Measurements from ENCODE around the gene EIF3J. TPM values are rescaled to one million over a fixed set of nuclear protein-coding genes. Genes with fewer than 3 reads are reported as not detected.

The EIF3J gene
- total and polyA plus RNA-seq, 2 experiments from 2014 or later = 25.2 to 35.9 TPM

DNA sequence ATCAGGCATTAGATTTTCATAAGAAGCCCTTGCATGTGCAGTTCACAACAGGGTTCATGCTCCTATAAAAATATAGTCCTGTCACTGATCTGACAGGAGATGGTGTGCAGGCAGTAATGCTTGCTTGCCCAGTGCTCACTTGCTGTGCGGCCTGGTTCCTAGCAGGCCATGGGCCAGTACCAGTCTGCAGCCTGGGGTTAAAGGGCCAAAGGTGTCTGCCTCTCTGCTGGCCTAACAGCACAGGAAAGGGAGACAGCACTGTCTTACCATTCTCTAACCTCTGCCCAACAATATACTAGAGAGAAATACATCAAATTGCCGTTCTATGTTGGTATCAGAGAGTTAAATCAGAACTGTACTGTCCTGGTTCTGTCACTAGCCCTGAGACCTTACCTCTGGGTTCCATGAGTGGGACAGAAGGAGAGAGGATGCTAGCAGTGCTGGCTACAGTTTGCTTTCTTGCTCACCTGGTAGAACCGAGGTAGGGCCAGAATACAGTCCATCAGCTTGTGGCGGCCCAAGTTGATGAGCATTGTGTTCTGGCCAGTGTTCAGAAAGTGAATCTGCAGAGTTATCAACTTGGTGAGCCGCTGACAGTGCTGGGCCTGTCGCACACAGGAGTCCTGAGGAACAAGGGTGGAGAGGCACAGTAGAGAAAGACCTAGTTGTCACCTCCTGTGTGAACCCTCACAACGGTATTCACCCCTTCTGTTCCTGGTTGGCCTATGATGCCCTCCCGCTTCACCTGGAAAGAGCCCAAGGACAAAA, 28.6 kb downstream of the EIF3J start:
- in situ Hi-C loops (cut with MboI) = no loop called here
- 96% methylated on average over 8 of the region's 8 CpGs for whole genome bisulfite sequencing, 2 experiments (ENCODE audit: low coverage in 1 of 2, low lambda C conversion rate in 2 of 2, missing lambda C conversion rate in 2 of 2)

DNA sequence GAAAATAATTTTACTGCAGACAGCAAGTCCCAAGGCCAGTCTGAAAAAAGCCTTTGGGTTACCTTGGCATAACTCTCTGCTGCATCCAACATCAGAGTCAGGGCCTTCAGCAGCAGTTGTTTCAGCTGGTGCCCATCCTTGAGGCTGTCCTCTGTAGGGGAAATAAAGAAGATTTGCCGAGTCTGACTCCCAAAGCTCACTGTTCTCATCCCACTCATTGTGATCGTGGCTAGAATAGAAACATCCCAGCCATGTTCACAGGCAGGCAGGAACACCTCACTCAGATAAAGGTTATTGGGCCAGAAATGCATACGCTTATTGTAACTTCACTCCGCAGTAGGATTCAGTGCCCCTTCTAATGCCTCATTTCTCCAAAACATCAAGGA, 29.2 kb downstream of the EIF3J start:
- Histone ChIP-seq H3K9me2 (ENCODE audit: insufficient read depth) (no peaks in the 10 kb centered on the region), H3K4me1 (ENCODE audit: insufficient read depth) (no peaks in the 10 kb centered on the region), H3K9ac (no peak overlapping the region), H3K27me3 (replicated peaks; ENCODE audit: insufficient read depth) (no peaks in the 10 kb centered on the region), H3K4me2 (ENCODE audit: unreplicated experiment) (no peak overlapping the region), H2AFZ (no peak overlapping the region), H3K27ac (no peak overlapping the region), H3K36me3 (ENCODE audit: low read depth) (peaks cover 46% of the 10 kb centered on the region), H3K9me3 (ENCODE audit: low read depth) (no peaks in the 10 kb centered on the region), H3K4me3 (no peak overlapping the region), H3K79me2 (ENCODE audit: insufficient read depth) (no peaks in the 10 kb centered on the region), H3F3A (ENCODE audit: insufficient read depth) (peaks cover 48% of the 10 kb centered on the region), H4K20me1 (ENCODE audit: insufficient read depth) (no peaks in the 10 kb centered on the region)
- no peak for DNase-seq
- in situ Hi-C loops (cut with MboI) = no loop called here
- TF ChIP-seq EZH2phosphoT487 (IDR thresholded peaks at IDR 0.05; ENCODE audit: insufficient read depth, low read depth) (no peak), EZH2 (IDR thresholded peaks at IDR 0.05; ENCODE audit: insufficient read depth, poor library complexity, severe bottlenecking) (no peak)
- WGBS, 2 experiments (ENCODE audit: low coverage in 1 of 2, low lambda C conversion rate in 2 of 2, missing lambda C conversion rate in 2 of 2) = 92% methylated on average over 4 of the region's 4 CpGs

More for the DNA sequence above, 28.6 kb downstream of the EIF3J start:
- H3K9ac ChIP-seq = no peak overlapping the region
- H3F3A ChIP-seq (ENCODE audit: insufficient read depth) = peaks cover 54% of the 10 kb centered on the region
- H3K9me3 ChIP-seq (ENCODE audit: low read depth) = no peaks in the 10 kb centered on the region
- no peak overlapping the region for H3K4me2 ChIP-seq (ENCODE audit: unreplicated experiment)
- H3K27me3 ChIP-seq (replicated peaks; ENCODE audit: insufficient read depth) = no peaks in the 10 kb centered on the region
- H3K4me1 ChIP-seq (ENCODE audit: insufficient read depth) = no peaks in the 10 kb centered on the region
- no peak overlapping the region for H3K4me3 ChIP-seq
- no peaks in the 10 kb centered on the region for H4K20me1 ChIP-seq (ENCODE audit: insufficient read depth)
- no peak for TF ChIP-seq EZH2phosphoT487 (IDR thresholded peaks at IDR 0.05; ENCODE audit: insufficient read depth, low read depth)
- TF ChIP-seq EZH2 (IDR thresholded peaks at IDR 0.05; ENCODE audit: insufficient read depth, poor library complexity, severe bottlenecking) = no peak
- peaks cover 52% of the 10 kb centered on the region for H3K36me3 ChIP-seq (ENCODE audit: low read depth)
- no peaks in the 10 kb centered on the region for H3K79me2 ChIP-seq (ENCODE audit: insufficient read depth)
- H3K27ac ChIP-seq = no peak overlapping the region
- no peaks in the 10 kb centered on the region for H3K9me2 ChIP-seq (ENCODE audit: insufficient read depth)
- no peak overlapping the region for H2AFZ ChIP-seq
- DNase-seq = no peak

DNA sequence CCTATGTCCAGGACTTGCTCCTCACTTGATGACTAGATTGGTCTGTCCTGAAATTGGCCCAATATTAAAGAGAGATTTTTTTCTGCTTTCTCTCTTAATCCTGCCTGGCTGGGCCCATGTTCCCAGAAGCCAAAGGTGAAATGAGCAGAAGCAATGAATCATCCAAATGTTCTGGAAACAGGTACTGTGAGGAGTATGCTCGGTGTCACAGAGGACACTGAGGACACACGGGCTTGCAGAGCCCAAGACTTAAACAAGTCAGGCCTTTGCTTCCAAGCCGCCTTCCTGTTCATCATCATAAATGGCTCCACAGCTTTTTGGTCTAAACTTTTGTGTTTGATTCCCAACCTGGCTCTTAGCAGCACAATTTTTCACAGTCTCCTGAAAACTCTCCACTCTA, 31.4 kb downstream of the EIF3J start:
- no peaks in the 10 kb centered on the region for H3K79me2 ChIP-seq (ENCODE audit: insufficient read depth)
- H2AFZ ChIP-seq = no peak overlapping the region
- no peak overlapping the region for H3K9ac ChIP-seq
- 82 to 84% methylated on average over 3 of the region's 3 CpGs for WGBS, 2 experiments (ENCODE audit: low coverage in 1 of 2, low lambda C conversion rate in 2 of 2, missing lambda C conversion rate in 2 of 2)
- no peaks in the 10 kb centered on the region for H3K4me1 ChIP-seq (ENCODE audit: insufficient read depth)
- no peak overlapping the region for H3K4me2 ChIP-seq (ENCODE audit: unreplicated experiment)
- no peaks in the 10 kb centered on the region for H3K9me3 ChIP-seq (ENCODE audit: low read depth)
- no peaks in the 10 kb centered on the region for H3K9me2 ChIP-seq (ENCODE audit: insufficient read depth)
- H3K4me3 ChIP-seq = no peak overlapping the region
- no peak for DNase-seq
- no peaks in the 10 kb centered on the region for H3K27me3 ChIP-seq (replicated peaks; ENCODE audit: insufficient read depth)
- H3F3A ChIP-seq (ENCODE audit: insufficient read depth) = peaks cover 33% of the 10 kb centered on the region
- TF ChIP-seq EZH2phosphoT487 (IDR thresholded peaks at IDR 0.05; ENCODE audit: insufficient read depth, low read depth) (no peak), EZH2 (IDR thresholded peaks at IDR 0.05; ENCODE audit: insufficient read depth, poor library complexity, severe bottlenecking) (no peak)
- no peak overlapping the region for H3K27ac ChIP-seq
- H3K36me3 ChIP-seq (ENCODE audit: low read depth) = peaks cover 39% of the 10 kb centered on the region
- H4K20me1 ChIP-seq (ENCODE audit: insufficient read depth) = no peaks in the 10 kb centered on the region
- in situ Hi-C loops (cut with MboI) = no loop called here

DNA sequence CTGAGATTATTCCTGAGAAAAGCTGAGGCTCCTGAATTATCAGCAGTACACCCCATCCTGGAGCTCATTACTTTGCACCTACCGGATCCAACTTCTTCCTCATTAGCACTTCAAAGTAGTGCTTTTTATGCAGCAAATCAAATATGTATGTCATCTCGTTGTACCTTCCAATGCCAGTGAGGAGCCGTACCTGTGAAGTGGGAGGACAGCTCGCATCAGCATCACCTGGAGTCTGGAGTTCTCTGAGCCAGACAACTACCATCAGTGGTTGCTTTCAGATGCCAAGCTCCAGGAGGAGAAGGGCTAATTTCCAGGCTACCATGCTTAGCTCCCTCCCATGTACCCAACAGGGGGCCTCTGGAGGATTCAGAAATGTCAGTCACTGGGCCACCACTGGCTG, 32.4 kb downstream of the EIF3J start:
- Histone ChIP-seq H3K4me2 (ENCODE audit: unreplicated experiment) (no peak overlapping the region), H3K27me3 (replicated peaks; ENCODE audit: insufficient read depth) (no peaks in the 10 kb centered on the region), H3K4me3 (no peak overlapping the region), H3K9me3 (ENCODE audit: low read depth) (no peaks in the 10 kb centered on the region), H3K79me2 (ENCODE audit: insufficient read depth) (no peaks in the 10 kb centered on the region), H2AFZ (no peak overlapping the region), H3K36me3 (ENCODE audit: low read depth) (peaks cover 29% of the 10 kb centered on the region), H3K9ac (no peak overlapping the region), H3F3A (ENCODE audit: insufficient read depth) (peaks cover 25% of the 10 kb centered on the region), H3K27ac (no peak overlapping the region), H4K20me1 (ENCODE audit: insufficient read depth) (no peaks in the 10 kb centered on the region), H3K4me1 (ENCODE audit: insufficient read depth) (no peaks in the 10 kb centered on the region), H3K9me2 (ENCODE audit: insufficient read depth) (no peaks in the 10 kb centered on the region)
- in situ Hi-C loops (cut with MboI) = no loop called here
- WGBS, 2 experiments (ENCODE audit: low coverage in 1 of 2, low lambda C conversion rate in 2 of 2, missing lambda C conversion rate in 2 of 2) = 95 to 100% methylated on average over 4 of the region's 4 CpGs
- no peak for DNase-seq
- TF ChIP-seq EZH2 (IDR thresholded peaks at IDR 0.05; ENCODE audit: insufficient read depth, poor library complexity, severe bottlenecking) = no peak
- no peak for TF ChIP-seq EZH2phosphoT487 (IDR thresholded peaks at IDR 0.05; ENCODE audit: insufficient read depth, low read depth)

Data from GM23248 (cell line).